K562 (cell line): Measurements from ENCODE around the gene RNF207. TPM values are rescaled to one million over a fixed set of nuclear protein-coding genes. Genes with fewer than 3 reads are reported as not detected.

Experiments
- ARID1B ChIP-seq: fragments of 450-650 bp; IDR thresholded peaks from 2 replicates; pipeline ENCODE4 v1.6.1; 2016; ENCODE audit warnings: antibody characterized with exemption, mild to moderate bottlenecking, inconsistent platforms
- BCL6 ChIP-seq: fragments of 250-450 bp; sonication (Bioruptor Pico); IDR thresholded peaks from 2 replicates; pipeline ENCODE4 v1.4.0; 2020
- BMI1 ChIP-seq: fragments of 150-350 bp; IDR thresholded peaks from 2 replicates; pipeline ENCODE4 v1.6.1; 2014; ENCODE audit warnings: low read length
- CEBPG ChIP-seq, 3 experiments: fragments of 200-800 bp in 1 of 3; sonication (Bioruptor generic) in 1 of 3; sonication (generic) in 1 of 3; formaldehyde crosslinking in 1 of 3; IDR thresholded peaks in 2 of 3; conservative IDR thresholded peaks in 1 of 3; 2 replicates each; pipeline versions ENCODE4 v1.6.1 to v1.8.0; 2016 to 2022; ENCODE audit warnings: missing compliant biosample characterization in 2 of 3, missing genetic modification characterization in 2 of 3, mild to moderate bottlenecking in 1 of 3, missing genetic modification reagents in 1 of 3
- DACH1 ChIP-seq: fragments of 450-650 bp; IDR thresholded peaks from 2 replicates; pipeline ENCODE4 v1.6.1; 2018; ENCODE audit not compliant: partially characterized antibody
- JUN ChIP-seq, 2 experiments: sonication (generic) in 1 of 2; formaldehyde crosslinking in 1 of 2; IDR thresholded peaks; 2 replicates each; pipeline versions ENCODE4 v1.6.1 to v1.8.0; 2012 to 2022; ENCODE audit warnings: borderline replicate concordance in 2 of 2, mild to moderate bottlenecking in 2 of 2, improper control_type of control experiment in 1 of 2, low read depth in 1 of 2, low read length in 1 of 2, missing genetic modification reagents in 1 of 2
- L3MBTL2 ChIP-seq: fragments of 450-650 bp; IDR thresholded peaks from 2 replicates; pipeline ENCODE4 v1.6.1; 2016; ENCODE audit warnings: mild to moderate bottlenecking, moderate library complexity
- MCM7 ChIP-seq, 2 experiments: fragments of 450-650 bp; IDR thresholded peaks; 2 replicates each; pipeline ENCODE4 v1.6.1; 2016 to 2018
- MYC ChIP-seq, 2 experiments: fragments of 250-450 bp in 1 of 2; sonication (Bioruptor Pico) in 1 of 2; IDR thresholded peaks; 2 replicates each; pipeline versions ENCODE4 v1.5.1 to v1.6.1; 2012 to 2021; ENCODE audit warnings: low read depth in 2 of 2, borderline replicate concordance in 1 of 2, improper control_type of control experiment in 1 of 2, low read length in 1 of 2, mild to moderate bottlenecking in 1 of 2, moderate library complexity in 1 of 2
- RBBP5 ChIP-seq: fragments of 200-600 bp; sonication (generic); IDR thresholded peaks from 2 replicates; pipeline ENCODE4 v1.6.1; 2012; ENCODE audit warnings: borderline replicate concordance, mild to moderate bottlenecking, low read length, control low read depth, inconsistent platforms; ENCODE audit not compliant: insufficient read depth, poor library complexity, severe bottlenecking
- SIN3A ChIP-seq, 2 experiments: fragments of 150-350 bp in 1 of 2; IDR thresholded peaks; 2 replicates each; pipeline ENCODE4 v1.6.1; 2011 to 2016; ENCODE audit warnings: borderline replicate concordance in 2 of 2, low read depth in 2 of 2, low read length in 2 of 2, mild to moderate bottlenecking in 2 of 2, moderate library complexity in 2 of 2; ENCODE audit not compliant: control insufficient read depth in 1 of 2
- SRSF3 ChIP-seq: fragments of 200-400 bp; formaldehyde crosslinking; IDR thresholded peaks from 2 replicates; pipeline ENCODE4 v1.6.1; 2016; ENCODE audit warnings: mild to moderate bottlenecking, low read length, moderate library complexity; ENCODE audit not compliant: insufficient read depth
- TAL1 ChIP-seq: fragments of 450-650 bp; IDR thresholded peaks from 2 replicates; pipeline ENCODE4 v1.6.1; 2016; ENCODE audit warnings: mild to moderate bottlenecking
- TARDBP ChIP-seq: fragments of 450-650 bp; IDR thresholded peaks from 2 replicates; pipeline ENCODE4 v1.6.1; 2016
- U2AF2 ChIP-seq: fragments of 200-400 bp; formaldehyde crosslinking; optimal IDR thresholded peaks from 2 replicates; pipeline ENCODE3; 2017; ENCODE audit warnings: low read depth, mild to moderate bottlenecking, low read length
- ZBED1 ChIP-seq: IDR thresholded peaks from 2 replicates; pipeline ENCODE4 v1.6.1; 2014
- ZNF174 ChIP-seq: fragments of 250-450 bp; sonication (Bioruptor Pico); IDR thresholded peaks from 2 replicates; pipeline ENCODE4 v1.4.0; 2020; ENCODE audit warnings: mild to moderate bottlenecking
- ZNF431 ChIP-seq: sonication (generic); formaldehyde crosslinking; IDR thresholded peaks from 2 replicates; pipeline ENCODE4 v1.8.0; 2022; ENCODE audit warnings: mild to moderate bottlenecking, missing genetic modification reagents
- ZNF583 ChIP-seq: fragments of 250-450 bp; sonication (Bioruptor Pico); IDR thresholded peaks from 2 replicates; pipeline ENCODE4 v1.4.0; 2020
- ZNF589 ChIP-seq: fragments of 200-800 bp; sonication (Bioruptor generic); IDR thresholded peaks from 2 replicates; pipeline ENCODE4 v1.6.1; 2016; ENCODE audit warnings: low read depth, missing genetic modification characterization, missing compliant biosample characterization
- ZNF644 ChIP-seq: fragments of 200-800 bp; sonication (Bioruptor generic); IDR thresholded peaks from 2 replicates; pipeline ENCODE4 v1.6.1; 2016; ENCODE audit warnings: low read depth, missing genetic modification characterization, missing compliant biosample characterization
- ZNF785 ChIP-seq: fragments of 250-450 bp; sonication (Bioruptor Pico); IDR thresholded peaks from 2 replicates; pipeline ENCODE4 v1.4.0; 2020; ENCODE audit warnings: mild to moderate bottlenecking
- polyA plus RNA-seq, 8 experiments: library from polyadenylated mRNA; depleted of rRNA in 4 of 8; stranded (reverse) in 5 of 8; unstranded in 3 of 8; fragments of >200 nt; fragmentation: Nextera tagmentation in 2 of 8; fragmentation: Illumina TruSeq in 1 of 8; extraction: Ambion mirVana in 2 of 8; extraction: Trizol in 1 of 8; gene quantifications; 2 replicates each; pipeline versions ENCODE4 v1.2.1 to v1.2.3, GENCODE V29; 2011 to 2014; ENCODE audit warnings: inconsistent platforms in 1 of 8, missing spikeins in 1 of 8
- total RNA-seq, 7 experiments: library from RNA; depleted of rRNA in 6 of 7; stranded (reverse); fragments of >200 nt in 6 of 7; fragmentation: Illumina TruSeq in 2 of 7; extraction: Trizol in 2 of 7; gene quantifications; 2 replicates each; pipeline versions ENCODE4 v1.2.1 to v1.2.3, GENCODE V29; 2011 to 2021; ENCODE audit warnings: low replicate concordance in 1 of 7
- TF ChIP-seq, protein P1 (sequence below), 2 experiments: fragments of 250-450 bp in 1 of 2; fragments of 450-650 bp in 1 of 2; sonication (Bioruptor Pico) in 1 of 2; IDR thresholded peaks; 2 replicates each; pipeline versions ENCODE4 v1.6.1 to v1.8.0; 2016 to 2021; ENCODE audit warnings: mild to moderate bottlenecking in 2 of 2, moderate library complexity in 2 of 2, missing compliant biosample characterization in 1 of 2, missing genetic modification characterization in 1 of 2
- TF ChIP-seq, protein P2 (sequence below): sonication (generic); formaldehyde crosslinking; IDR thresholded peaks from 2 replicates; pipeline ENCODE4 v1.8.0; 2022; ENCODE audit warnings: mild to moderate bottlenecking, missing genetic modification reagents, borderline replicate concordance

The RNF207 gene
- total and polyA plus RNA-seq, 9 of the 15 experiments (the other 6 are each of a cell fraction or from before 2014, with no cell fraction given) = 2.7 to 30.6 (median 12.9) TPM

DNA sequence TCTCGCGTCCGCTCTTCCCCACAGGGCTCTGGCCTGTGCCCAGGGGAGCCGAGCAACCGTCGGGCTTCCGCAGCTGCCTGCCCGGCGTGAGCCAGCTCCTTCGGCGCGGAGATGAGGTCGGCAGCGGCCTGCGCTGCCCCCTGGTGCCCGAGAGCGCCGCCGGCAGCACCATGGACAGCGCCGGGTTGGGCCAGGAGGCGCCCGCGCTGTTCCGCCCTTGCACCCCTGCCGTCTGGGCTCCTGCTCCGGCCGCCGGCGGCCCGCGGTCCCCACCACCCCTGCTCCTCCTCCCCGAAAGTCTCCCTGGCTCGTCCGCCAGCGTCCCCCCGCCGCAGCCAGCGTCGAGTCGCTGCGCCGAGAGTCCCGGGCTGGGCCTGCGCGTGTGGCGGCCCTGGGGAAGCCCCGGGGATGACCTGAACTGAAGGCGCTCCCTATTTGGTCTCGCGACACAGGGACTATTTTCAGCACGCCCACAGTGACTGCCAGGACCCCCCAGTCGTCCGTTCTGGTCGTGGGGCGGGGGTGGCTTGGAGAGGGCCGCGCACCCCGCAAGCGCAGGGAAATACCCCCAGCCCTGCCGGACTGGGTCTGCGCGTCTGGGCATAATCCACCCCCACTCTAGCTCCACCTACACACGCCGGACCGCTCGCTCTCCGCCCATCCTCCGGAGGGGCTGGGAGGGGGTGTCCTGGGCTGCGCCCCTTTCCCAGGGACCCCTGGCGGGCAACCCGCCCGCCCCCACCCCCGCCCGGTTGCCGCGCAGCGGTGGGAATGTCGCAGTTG lies 39.4 kb downstream of the RNF207 start (continued):
- TF ChIP-seq ZNF589 = peak; percentile 63; the same call in 1 of the 2 replicates
- 0 out of 2 replicates have a peak, but pooled peaks have one; percentile 15 for TF ChIP-seq BCL6
- no peak for TF ChIP-seq RBBP5
- TF ChIP-seq SRSF3 = no peak
- peak; percentile 85 for TF ChIP-seq ZNF431
- TF ChIP-seq DACH1 = no peak
- TF ChIP-seq, protein P1, sequence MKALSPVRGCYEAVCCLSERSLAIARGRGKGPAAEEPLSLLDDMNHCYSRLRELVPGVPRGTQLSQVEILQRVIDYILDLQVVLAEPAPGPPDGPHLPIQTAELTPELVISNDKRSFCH (CRISPR knock-in tag; IDR thresholded peaks at IDR 0.05) = no peak
- TF ChIP-seq, protein P1 (tag; IDR thresholded peaks at IDR 0.05) = peak; percentile 64; the same call in 1 of the 2 replicates
- peak; percentile 30; the same call in 1 of the 2 replicates for TF ChIP-seq JUN (IDR thresholded peaks at IDR 0.05; ENCODE audit: borderline replicate concordance, low read depth, low read length)
- TF ChIP-seq JUN (CRISPR knock-in tag; IDR thresholded peaks at IDR 0.05; ENCODE audit: borderline replicate concordance) = peak; percentile 96; the same call in 1 of the 2 replicates
- TF ChIP-seq MCM7 (IDR thresholded peaks at IDR 0.05) = no peak
- TF ChIP-seq ZNF785 (CRISPR knock-in tag) = no peak
- TF ChIP-seq L3MBTL2 = no peak; the same call in 1 of the 2 replicates
- TF ChIP-seq ZNF583 (CRISPR knock-in tag) = peak; percentile 79; the same call in 1 of the 2 replicates
- peak; percentile 54; the same call in 1 of the 2 replicates for TF ChIP-seq CEBPG (CRISPR knock-in tag; IDR thresholded peaks at IDR 0.05)
- TF ChIP-seq CEBPG (tag; conservative IDR thresholded peaks at IDR 0.05 in 1 of 2, IDR thresholded peaks at IDR 0.05 in 1 of 2) = no peak
- peak; percentile 93 to 98; a peak in 3 of 4 replicates for TF ChIP-seq SIN3A (IDR thresholded peaks at IDR 0.05; ENCODE audit: borderline replicate concordance in 2 of 2, control insufficient read depth in 1 of 2, low read depth in 2 of 2, low read length in 2 of 2)
- 0 out of 2 replicates have a peak, but pooled peaks have one; percentile 42 for TF ChIP-seq ZNF644 (tag)
- TF ChIP-seq MYC (IDR thresholded peaks at IDR 0.05; ENCODE audit: low read depth, low read length) = peak; percentile 52
- TF ChIP-seq MYC (CRISPR knock-in tag; IDR thresholded peaks at IDR 0.05; ENCODE audit: borderline replicate concordance, low read depth) = no peak
- no peak for TF ChIP-seq ZBED1
- no peak for TF ChIP-seq ZNF174 (CRISPR knock-in tag)
- 0 out of 2 replicates have a peak, but pooled peaks have one; percentile 58 for TF ChIP-seq TARDBP
- no peak for TF ChIP-seq U2AF2
- TF ChIP-seq, protein P2, sequence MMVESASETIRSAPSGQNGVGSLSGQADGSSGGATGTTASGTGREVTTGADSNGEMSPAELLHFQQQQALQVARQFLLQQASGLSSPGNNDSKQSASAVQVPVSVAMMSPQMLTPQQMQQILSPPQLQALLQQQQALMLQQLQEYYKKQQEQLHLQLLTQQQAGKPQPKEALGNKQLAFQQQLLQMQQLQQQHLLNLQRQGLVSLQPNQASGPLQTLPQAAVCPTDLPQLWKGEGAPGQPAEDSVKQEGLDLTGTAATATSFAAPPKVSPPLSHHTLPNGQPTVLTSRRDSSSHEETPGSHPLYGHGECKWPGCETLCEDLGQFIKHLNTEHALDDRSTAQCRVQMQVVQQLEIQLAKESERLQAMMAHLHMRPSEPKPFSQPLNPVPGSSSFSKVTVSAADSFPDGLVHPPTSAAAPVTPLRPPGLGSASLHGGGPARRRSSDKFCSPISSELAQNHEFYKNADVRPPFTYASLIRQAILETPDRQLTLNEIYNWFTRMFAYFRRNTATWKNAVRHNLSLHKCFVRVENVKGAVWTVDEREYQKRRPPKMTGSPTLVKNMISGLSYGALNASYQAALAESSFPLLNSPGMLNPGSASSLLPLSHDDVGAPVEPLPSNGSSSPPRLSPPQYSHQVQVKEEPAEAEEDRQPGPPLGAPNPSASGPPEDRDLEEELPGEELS = peak; percentile 96; the same call in 1 of the 2 replicates
- TF ChIP-seq TAL1 = no peak
- no peak for TF ChIP-seq ARID1B
- TF ChIP-seq BMI1 = no peak
